ENCODE measurements around the gene LYPD6B. TPM values are rescaled to one million over a fixed set of nuclear protein-coding genes. Genes with fewer than 3 reads are reported as not detected.

LYPD6B gene, protein sequence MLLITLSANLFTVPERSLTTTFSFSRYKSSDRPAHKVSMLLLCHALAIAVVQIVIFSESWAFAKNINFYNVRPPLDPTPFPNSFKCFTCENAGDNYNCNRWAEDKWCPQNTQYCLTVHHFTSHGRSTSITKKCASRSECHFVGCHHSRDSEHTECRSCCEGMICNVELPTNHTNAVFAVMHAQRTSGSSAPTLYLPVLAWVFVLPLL
- total RNA-seq = 1 to 10 TPM in 2 of 8 experiments, under 1 TPM in 4, not detected in 2; 0.46 to 2.1 (median 0.90) TPM

DNA sequence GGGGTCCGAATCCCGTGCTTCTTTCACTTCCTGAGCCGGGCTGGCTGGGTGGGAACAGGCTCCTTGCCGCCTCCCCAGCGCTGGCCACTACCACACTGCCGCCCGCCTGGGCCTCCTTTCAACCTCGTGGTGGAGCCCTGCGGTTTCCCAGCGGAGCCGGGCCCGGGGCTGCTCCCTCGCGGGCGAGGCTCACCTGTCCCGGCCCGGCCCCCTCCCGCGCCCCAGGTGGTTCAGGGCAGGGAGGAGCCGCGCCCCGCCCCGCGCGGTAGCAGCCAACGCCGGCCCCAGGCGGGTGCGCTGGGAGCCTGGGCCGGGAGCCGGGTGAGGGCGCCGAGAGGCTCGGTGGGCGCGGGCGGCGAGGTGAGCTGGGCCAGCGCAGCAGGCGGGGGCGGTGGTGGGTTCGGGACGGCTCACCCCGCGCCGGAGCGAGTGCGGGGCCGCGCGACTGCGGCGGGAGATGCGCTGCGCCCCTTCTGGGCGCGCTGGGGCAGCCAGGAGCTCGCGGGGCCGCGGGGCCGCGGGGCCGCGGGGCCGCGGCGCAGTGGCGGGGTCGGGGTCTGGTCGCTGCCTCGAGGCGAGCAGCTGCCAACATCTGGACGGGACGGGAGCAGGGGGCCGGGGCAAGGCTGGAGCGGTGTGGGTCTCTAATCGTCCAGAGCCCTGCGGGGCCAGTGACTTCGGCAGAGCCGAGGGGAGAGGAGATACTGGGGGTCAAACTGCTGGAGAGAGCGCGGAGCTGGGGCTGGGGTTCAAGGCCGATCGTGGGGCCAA is at the start of gene LYPD6B:
Gene LYPD6B (plus strand): TSS at position 258 of the 771 bp plus-strand sequence. CDS start 92,250 bp downstream, outside the sequence.
- peak within 1 kb of the TSS; percentile 29 to 41 (median 35) for H3K4me3 ChIP-seq
- H3K4me1 ChIP-seq (replicated peaks in 1 of 2) = no peaks in the 10 kb centered on the region
- in situ Hi-C loops (cut with MboI; ENCODE audit: low pct_unique_long_range_greater_than_20kb in 2 of 9, low sequenced_read_pairs in 9 of 9, unreplicated experiment in 9 of 9) = loop anchor here in 2 of 9 experiments (25.0 kb wide), 2 partner anchors 274 to 524 kb away; no protein-coding TSS in a partner anchor
- ATAC-seq (replicated peaks in 6 of 8) = peak; percentile 24 to 92 (median 86)
- 0 to 5% methylated on average over 1 to 4 of the region's 85 CpGs; no CpG with 5 or more reads in 8 of the 10 experiments for WGBS, 10 experiments
- no peak within 1 kb of the TSS for H3K27ac ChIP-seq

DNA sequence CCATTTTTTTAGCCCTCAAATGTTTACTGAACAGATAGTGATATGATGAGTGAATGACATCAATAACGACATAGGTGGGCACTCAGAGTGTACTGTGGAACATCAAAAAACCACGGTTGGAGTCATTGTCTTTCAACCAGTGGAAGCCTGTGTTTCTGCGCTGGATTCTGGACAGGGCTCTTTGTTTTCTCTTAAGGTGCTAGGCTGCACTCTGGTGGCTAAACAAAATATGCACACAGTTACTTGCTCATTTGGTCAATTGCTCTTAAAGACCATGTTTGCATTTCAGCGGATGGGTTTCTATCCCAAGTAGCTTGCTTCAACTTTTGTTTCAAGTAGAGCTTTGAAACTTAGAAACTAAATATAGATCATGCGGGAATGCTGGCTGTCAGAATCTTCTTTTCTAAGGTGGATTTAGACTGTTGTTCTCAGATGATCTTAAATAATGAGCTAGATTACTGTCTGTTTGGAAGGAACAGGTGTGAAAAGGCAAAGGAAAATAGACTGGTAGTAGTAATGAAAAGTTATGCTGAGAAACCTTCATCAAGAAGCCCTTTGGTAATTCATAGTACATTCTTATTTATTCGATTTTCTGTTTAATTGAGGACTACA is 48.5 kb upstream of the LYPD6B start:
- in situ Hi-C loops (cut with MboI; ENCODE audit: low pct_unique_long_range_greater_than_20kb in 2 of 9, low sequenced_read_pairs in 9 of 9, unreplicated experiment in 9 of 9) = loop anchor here in 4 of 9 experiments (25.0 kb wide), 3 partner anchors 353 to 1028 kb away; partner anchors contain the start of gene EPC2 (in 3 of the 4)
- H3K4me3 ChIP-seq = no peak overlapping the region
- peak; percentile 43 to 95 (median 74) for ATAC-seq (replicated peaks in 6 of 8)
- H3K27ac ChIP-seq = no peak overlapping the region
- WGBS, 10 experiments = 12 to 80% (median 54%) methylated on average over 1 to 6 of the region's 6 CpGs; no CpG with 5 or more reads in 1 of the 10 experiments
- peaks cover 2 to 4% of the 10 kb centered on the region in 2 donors for H3K4me1 ChIP-seq (replicated peaks in 1 of 2)

DNA sequence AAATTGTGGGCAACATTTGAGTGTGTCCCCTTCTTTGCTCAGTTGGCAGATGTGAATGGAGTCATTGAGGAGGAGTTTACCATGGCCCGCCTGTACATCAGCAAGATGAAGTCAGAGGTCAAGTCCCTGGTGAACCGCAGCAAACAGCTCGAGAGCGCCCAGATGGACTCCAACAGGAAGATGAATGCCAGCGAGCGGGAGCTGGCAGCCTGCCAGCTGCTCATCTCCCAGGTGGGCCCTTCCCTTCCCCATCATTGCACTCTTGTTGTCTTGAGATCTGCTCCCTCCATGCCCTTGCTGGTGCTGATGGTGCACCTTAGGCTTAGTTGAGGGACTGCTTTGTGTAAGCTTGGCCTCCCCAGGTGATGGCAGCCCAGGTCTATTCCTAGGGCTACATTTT is 47.5 kb upstream of the LYPD6B start:
- in situ Hi-C loops (cut with MboI; ENCODE audit: low pct_unique_long_range_greater_than_20kb in 2 of 9, low sequenced_read_pairs in 9 of 9, unreplicated experiment in 9 of 9) = loop anchor here in 4 of 9 experiments (25.0 kb wide), 3 partner anchors 354 to 1029 kb away; partner anchors contain the start of gene EPC2 (in 3 of the 4)
- ATAC-seq (replicated peaks in 6 of 8) = no peak
- WGBS, 10 experiments = 70 to 100% (median 78%) methylated on average over 1 to 5 of the region's 6 CpGs; no CpG with 5 or more reads in 6 of the 10 experiments
- Histone ChIP-seq H3K4me3 (no peak overlapping the region), H3K27ac (no peak overlapping the region), H3K4me1 (replicated peaks in 1 of 2) (peaks cover 2 to 4% of the 10 kb centered on the region in 2 donors)

DNA sequence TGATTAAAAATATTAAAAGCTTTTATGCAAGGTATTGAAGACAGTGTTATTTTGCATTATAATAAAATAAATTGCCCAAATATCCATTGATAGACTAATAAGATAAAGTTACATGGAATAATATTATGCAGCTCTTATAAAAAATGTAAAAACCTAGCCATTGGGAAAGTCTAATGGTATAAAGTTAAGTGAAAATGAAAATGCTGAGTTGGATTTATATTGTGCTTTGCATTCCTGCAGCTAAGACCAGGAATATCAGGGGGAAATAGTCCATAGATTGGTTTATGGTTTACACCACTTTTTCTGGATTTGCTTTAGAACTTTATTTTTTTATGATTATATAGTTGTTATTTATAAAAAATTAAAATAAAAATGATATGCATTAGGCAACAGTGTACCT is 46.1 kb upstream of the LYPD6B start:
- H3K27ac ChIP-seq = no peak overlapping the region
- H3K4me1 ChIP-seq (replicated peaks in 1 of 2) = peaks cover 2 to 4% of the 10 kb centered on the region in 2 donors
- in situ Hi-C loops (cut with MboI; ENCODE audit: low pct_unique_long_range_greater_than_20kb in 2 of 9, low sequenced_read_pairs in 9 of 9, unreplicated experiment in 9 of 9) = loop anchor here in 4 of 9 experiments (25.0 kb wide), 3 partner anchors 355 to 1030 kb away; partner anchors contain the start of gene EPC2 (in 3 of the 4)
- ATAC-seq (replicated peaks in 6 of 8) = no peak
- H3K4me3 ChIP-seq = no peak overlapping the region

DNA sequence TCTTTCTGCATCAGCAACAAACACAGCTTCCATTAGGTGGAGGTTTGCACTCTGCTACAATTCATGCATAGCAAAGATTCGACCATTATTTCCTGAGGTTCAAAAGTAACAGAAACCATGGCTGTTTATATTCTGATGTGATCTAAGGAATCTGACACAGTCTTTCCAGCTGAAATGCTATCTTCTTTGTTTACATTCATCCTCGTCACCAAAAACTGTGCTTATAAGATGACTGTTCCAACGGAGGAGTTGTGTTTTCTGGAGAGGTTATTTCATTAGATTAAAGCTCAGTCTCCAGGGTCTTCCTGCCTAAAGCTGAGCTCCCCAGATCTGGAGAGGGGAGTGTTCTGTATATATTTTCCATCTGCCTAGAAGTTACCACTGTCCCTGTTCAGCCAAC is 45.1 kb upstream of the LYPD6B start:
- no peak for ATAC-seq (replicated peaks in 6 of 8)
- H3K27ac ChIP-seq = no peak overlapping the region
- H3K4me3 ChIP-seq = no peak overlapping the region
- WGBS, 10 experiments = 0 to 100% (median 91%) methylated on average over 1 to 2 of the region's 3 CpGs; no CpG with 5 or more reads in 2 of the 10 experiments
- H3K4me1 ChIP-seq (replicated peaks in 1 of 2) = peaks cover 2 to 4% of the 10 kb centered on the region in 2 donors
- in situ Hi-C loops (cut with MboI; ENCODE audit: low pct_unique_long_range_greater_than_20kb in 2 of 9, low sequenced_read_pairs in 9 of 9, unreplicated experiment in 9 of 9) = loop anchor here in 4 of 9 experiments (25.0 kb wide), 3 partner anchors 356 to 1031 kb away; partner anchors contain the start of gene EPC2 (in 3 of the 4)

DNA sequence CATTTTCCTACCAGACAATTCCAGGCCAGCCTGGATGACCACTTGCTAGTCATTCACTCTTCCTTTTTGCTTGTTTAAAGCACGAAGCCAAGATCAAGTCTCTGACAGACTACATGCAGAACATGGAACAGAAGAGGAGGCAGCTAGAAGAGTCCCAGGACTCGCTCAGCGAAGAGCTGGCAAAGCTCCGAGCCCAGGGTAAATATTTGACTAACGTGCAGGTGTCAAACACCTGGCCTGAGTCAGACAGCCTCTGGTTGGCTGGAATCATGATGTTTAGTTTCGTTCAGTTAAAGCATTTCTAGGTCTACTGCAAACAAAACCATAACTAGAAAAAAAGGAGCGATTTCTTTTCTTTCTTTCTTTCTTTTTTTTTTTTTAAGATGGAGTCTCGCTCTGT is 44.2 kb upstream of the LYPD6B start:
- ATAC-seq (replicated peaks in 6 of 8) = no peak
- peaks cover 11 to 12% of the 10 kb centered on the region in 2 donors for H3K4me1 ChIP-seq (replicated peaks in 1 of 2)
- in situ Hi-C loops (cut with MboI; ENCODE audit: low pct_unique_long_range_greater_than_20kb in 2 of 9, low sequenced_read_pairs in 9 of 9, unreplicated experiment in 9 of 9) = loop anchor here in 4 of 9 experiments (25.0 kb wide), 3 partner anchors 357 to 1032 kb away; partner anchors contain the start of gene EPC2 (in 3 of the 4)

DNA sequence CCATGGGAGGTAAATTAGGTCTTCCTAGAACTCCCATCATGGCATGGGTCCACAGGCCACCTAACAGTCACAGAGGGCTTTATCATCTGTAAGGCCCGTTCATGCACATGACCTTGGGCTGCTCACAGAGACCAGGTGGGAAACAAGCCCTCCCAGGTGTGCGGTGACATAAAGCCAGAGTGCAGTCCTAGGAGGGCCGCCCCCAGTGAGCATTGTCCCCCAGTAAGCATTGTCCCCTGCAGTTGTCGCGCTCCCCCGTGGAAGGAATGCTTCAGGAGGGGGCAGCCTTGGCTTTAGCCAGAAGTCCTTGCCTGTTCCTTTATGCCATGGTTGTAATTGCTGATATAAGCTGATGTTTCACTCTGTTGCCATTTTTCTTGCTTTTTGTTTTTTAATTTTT is 41.7 kb upstream of the LYPD6B start:
- no peak for ATAC-seq (replicated peaks in 6 of 8)
- Histone ChIP-seq H3K27ac (no peak overlapping the region), H3K4me3 (no peak overlapping the region), H3K4me1 (replicated peaks in 1 of 2) (peaks cover 12 to 23% of the 10 kb centered on the region in 2 donors)
- WGBS, 10 experiments = 63 to 100% (median 86%) methylated on average over 1 to 5 of the region's 6 CpGs; no CpG with 5 or more reads in 3 of the 10 experiments
- in situ Hi-C loops (cut with MboI; ENCODE audit: low pct_unique_long_range_greater_than_20kb in 2 of 9, low sequenced_read_pairs in 9 of 9, unreplicated experiment in 9 of 9) = loop anchor here in 4 of 9 experiments (25.0 kb wide), 3 partner anchors 360 to 1035 kb away; partner anchors contain the start of gene EPC2 (in 3 of the 4)

More for the DNA sequence above, 44.2 kb upstream of the LYPD6B start:
- Histone ChIP-seq H3K4me3 (no peak overlapping the region), H3K27ac (no peak overlapping the region)
- WGBS, 10 experiments = 33 to 100% (median 89%) methylated on average over 2 to 8 of the region's 8 CpGs

DNA sequence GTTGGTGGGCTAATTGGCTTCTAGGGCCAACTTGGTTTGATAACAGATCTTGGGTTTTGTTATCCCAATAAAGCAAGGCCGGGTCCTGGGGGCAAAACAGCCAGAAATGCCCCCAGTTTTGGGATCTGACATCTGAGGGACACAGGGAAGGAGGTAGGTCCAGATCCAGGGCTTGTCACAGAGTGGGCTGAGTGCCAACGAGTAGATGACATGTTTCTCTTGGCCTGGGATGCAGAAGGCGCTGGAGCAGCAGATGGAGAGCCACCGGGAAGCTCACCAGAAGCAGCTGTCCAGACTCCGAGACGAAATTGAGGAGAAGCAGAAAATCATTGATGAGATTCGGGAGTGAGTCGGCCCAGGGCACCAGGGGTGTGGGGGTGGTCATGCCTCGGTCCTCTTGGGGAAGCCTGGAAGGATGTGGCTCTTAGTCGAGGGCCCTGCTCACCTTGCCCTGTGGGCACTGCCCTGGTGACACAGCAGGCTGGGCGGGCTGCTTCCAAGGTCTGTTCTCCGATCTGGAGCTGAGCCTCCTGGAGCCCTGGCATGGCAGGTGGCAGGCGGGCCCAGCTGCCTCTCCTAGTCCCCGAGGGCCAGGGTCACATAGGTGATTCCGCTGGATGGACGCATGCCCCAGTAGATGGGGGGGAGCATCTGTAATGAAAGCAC is 40.2 kb upstream of the LYPD6B start:
- Histone ChIP-seq H3K27ac (no peak overlapping the region), H3K4me1 (replicated peaks in 1 of 2) (peaks cover 12 to 23% of the 10 kb centered on the region in 2 donors), H3K4me3 (no peak overlapping the region)
- peak in 1 of 8 experiments; percentile 28 for ATAC-seq (replicated peaks in 6 of 8)
- in situ Hi-C loops (cut with MboI; ENCODE audit: low pct_unique_long_range_greater_than_20kb in 2 of 9, low sequenced_read_pairs in 9 of 9, unreplicated experiment in 9 of 9) = loop anchor here in 4 of 9 experiments (25.0 kb wide), 3 partner anchors 361 to 1036 kb away; partner anchors contain the start of gene EPC2 (in 3 of the 4)
- WGBS, 10 experiments = 58 to 100% (median 91%) methylated on average over 2 to 9 of the region's 16 CpGs; no CpG with 5 or more reads in 1 of the 10 experiments

DNA sequence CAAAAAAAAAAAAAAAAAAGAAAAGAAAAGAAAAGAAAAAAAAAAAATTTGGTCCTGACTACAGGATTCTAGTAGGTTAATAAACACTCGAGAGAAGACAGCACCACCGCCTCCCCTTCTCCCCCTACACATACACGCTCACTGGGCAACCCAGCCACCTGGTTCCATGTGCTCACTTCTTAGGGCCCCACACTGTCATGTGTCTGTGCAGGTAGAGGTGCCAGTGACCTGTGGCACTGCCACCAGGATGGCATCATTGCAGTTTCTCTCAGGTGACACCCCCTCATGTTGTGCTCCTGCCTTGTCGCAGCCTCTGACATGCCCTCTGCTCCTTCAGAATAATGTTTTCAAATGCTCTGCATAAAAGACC is 39.7 kb upstream of the LYPD6B start:
- in situ Hi-C loops (cut with MboI; ENCODE audit: low pct_unique_long_range_greater_than_20kb in 2 of 9, low sequenced_read_pairs in 9 of 9, unreplicated experiment in 9 of 9) = loop anchor here in 4 of 9 experiments (25.0 kb wide), 3 partner anchors 362 to 1037 kb away; partner anchors contain the start of gene EPC2 (in 3 of the 4)
- ATAC-seq (replicated peaks in 6 of 8) = peak in 4 of 8 experiments; percentile 10 to 36 (median 28)
- Histone ChIP-seq H3K4me3 (no peak overlapping the region), H3K27ac (no peak overlapping the region), H3K4me1 (replicated peaks in 1 of 2) (peaks cover 12 to 23% of the 10 kb centered on the region in 2 donors)
- 44 to 100% (median 84%) methylated on average over 1 to 3 of the region's 4 CpGs; no CpG with 5 or more reads in 4 of the 10 experiments for WGBS, 10 experiments

DNA sequence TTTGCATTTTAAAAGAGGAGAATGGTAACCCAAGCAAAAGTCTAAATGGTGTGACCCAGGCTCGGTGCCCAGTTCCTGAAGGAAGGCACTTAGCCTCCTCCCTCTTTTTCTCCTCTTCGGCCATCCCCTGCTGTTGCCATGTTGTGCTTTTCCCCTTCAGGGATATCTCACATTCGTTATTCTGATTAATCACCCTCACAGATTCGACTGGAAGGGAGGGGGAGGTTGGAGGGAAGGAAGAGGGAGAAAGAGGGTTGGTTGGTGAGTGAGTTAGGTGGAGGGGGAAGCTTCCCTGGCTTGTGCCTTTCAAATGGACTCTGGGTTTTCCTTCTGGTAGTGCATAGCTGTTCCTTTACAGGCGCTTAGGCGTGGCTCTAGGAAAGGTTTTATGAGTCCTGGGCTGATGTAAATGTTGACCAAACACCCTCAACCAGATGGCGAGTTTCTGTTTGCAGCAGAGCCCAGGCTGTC is 39.0 kb upstream of the LYPD6B start:
- in situ Hi-C loops (cut with MboI; ENCODE audit: low pct_unique_long_range_greater_than_20kb in 2 of 9, low sequenced_read_pairs in 9 of 9, unreplicated experiment in 9 of 9) = loop anchor here in 4 of 9 experiments (25.0 kb wide), 3 partner anchors 362 to 1037 kb away; partner anchors contain the start of gene EPC2 (in 3 of the 4)
- ATAC-seq (replicated peaks in 6 of 8) = peak; percentile 29 to 97 (median 74)
- 0 to 29% (median 16%) methylated on average over 2 to 5 of the region's 7 CpGs; no CpG with 5 or more reads in 4 of the 10 experiments for WGBS, 10 experiments
- peak overlapping the region in 1 of 2 donors; percentile 65 for H3K27ac ChIP-seq
- H3K4me1 ChIP-seq (replicated peaks in 1 of 2) = peaks cover 12 to 23% of the 10 kb centered on the region in 2 donors
- H3K4me3 ChIP-seq = no peak overlapping the region

DNA sequence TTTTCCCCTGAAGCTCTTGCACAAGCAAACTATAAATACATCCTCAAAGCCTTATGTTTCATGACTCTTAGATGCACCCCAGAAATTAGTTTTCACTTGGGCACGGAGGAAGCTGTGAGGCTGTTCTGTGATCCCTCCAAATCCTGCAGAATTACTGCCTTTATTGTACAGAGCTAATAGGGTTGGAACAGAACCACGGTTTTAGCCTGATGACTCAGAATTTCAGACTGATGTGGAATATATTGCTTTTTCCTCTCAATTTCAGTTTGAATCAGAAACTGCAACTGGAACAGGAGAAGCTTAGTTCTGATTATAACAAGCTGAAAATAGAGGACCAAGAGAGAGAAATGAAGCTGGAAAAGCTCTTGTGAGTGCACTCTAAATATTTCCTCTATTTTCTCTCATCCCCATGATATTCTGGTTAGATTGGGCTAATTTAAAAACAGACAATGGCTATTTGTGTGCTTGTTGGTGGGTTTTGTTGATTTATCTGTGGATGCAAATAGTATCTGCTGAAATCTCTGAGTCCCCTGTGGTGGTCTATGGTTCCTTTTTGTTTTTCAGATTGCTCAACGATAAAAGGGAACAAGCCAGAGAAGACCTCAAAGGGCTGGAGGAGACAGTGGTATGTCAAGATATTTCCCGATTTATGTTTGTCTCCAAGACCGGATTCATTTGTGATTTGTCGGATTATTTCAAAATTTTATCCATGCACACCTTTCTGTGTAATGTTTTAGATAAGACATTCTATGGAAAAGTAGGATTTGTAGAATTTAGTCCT is 38.2 kb upstream of the LYPD6B start:
- WGBS, 10 experiments = 27 to 81% (median 57%) methylated on average over 1 to 6 of the region's 6 CpGs; no CpG with 5 or more reads in 1 of the 10 experiments
- H3K4me3 ChIP-seq = no peak overlapping the region
- peak in 2 of 8 experiments; percentile 8 for ATAC-seq (replicated peaks in 6 of 8)
- in situ Hi-C loops (cut with MboI; ENCODE audit: low pct_unique_long_range_greater_than_20kb in 2 of 9, low sequenced_read_pairs in 9 of 9, unreplicated experiment in 9 of 9) = loop anchor here in 3 of 9 experiments (25.0 kb wide), 2 partner anchors 312 to 562 kb away; no protein-coding TSS in a partner anchor
- no peak overlapping the region for H3K27ac ChIP-seq
- H3K4me1 ChIP-seq (replicated peaks in 1 of 2) = peaks cover 12 to 23% of the 10 kb centered on the region in 2 donors
